SK-N-SH (cell line): ENCODE data around the gene NOP16. TPM values are rescaled to one million over a fixed set of nuclear protein-coding genes. Genes with fewer than 3 reads are reported as not detected.

Experiments
- CTCF ChIA-PET: fragments of 300-600, 350-600 bp; formaldehyde crosslinking; extraction: SDS; loops from one replicate; lab custom pipeline; 2021; lab: Yijun Ruan, JAX
- POLR2A ChIA-PET: fragments of 350-600 bp; sonication (Branson Sonifier 250); formaldehyde crosslinking; extraction: SDS; loops from one replicate; lab custom pipeline; 2020; ENCODE audit warnings: antibody characterized with exemption, inconsistent platforms; lab: Yijun Ruan, JAX
- DNase-seq: peaks from one replicate; pipeline ENCODE4 v3.0.0; 2012
- H2AFZ ChIP-seq: fragments of 200-600 bp; sonication (generic); 2 replicates; pipeline ENCODE4 v1.8.1; 2016; ENCODE audit warnings: antibody characterized with exemption, mild to moderate bottlenecking, low read depth
- H3F3A ChIP-seq: fragments of 200-600 bp; sonication (generic); replicated peaks from 2 replicates; pipeline ENCODE3; 2016; ENCODE audit warnings: antibody characterized with exemption, mild to moderate bottlenecking; ENCODE audit not compliant: insufficient read depth
- H3K27ac ChIP-seq, 2 experiments: fragments of 200-500 bp in 1 of 2; fragments of 200-600 bp in 1 of 2; sonication (Bioruptor generic) in 1 of 2; sonication (generic), shearing (Covaris generic) in 1 of 2; 2 replicates each; pipeline versions ENCODE4 v1.5.1 to v1.6.1; 2014 to 2016; ENCODE audit warnings: low read depth in 2 of 2, inconsistent platforms in 1 of 2, low read length in 1 of 2, mild to moderate bottlenecking in 1 of 2, mixed read lengths in 1 of 2
- H3K27me3 ChIP-seq: fragments of 200-600 bp; sonication (generic), shearing (Covaris generic); 2 replicates; pipeline ENCODE4 v1.6.1; 2016; ENCODE audit warnings: mixed run types; ENCODE audit not compliant: insufficient read depth
- H3K36me3 ChIP-seq, 2 experiments: fragments of 200-500 bp in 1 of 2; fragments of 200-600 bp in 1 of 2; sonication (Bioruptor generic) in 1 of 2; sonication (generic) in 1 of 2; replicated peaks in 1 of 2; 2 replicates each; pipeline versions ENCODE3 to v1.5.1; 2014 to 2016; ENCODE audit warnings: low read length in 1 of 2, mild to moderate bottlenecking in 1 of 2; ENCODE audit not compliant: insufficient read depth in 2 of 2, control insufficient read depth in 1 of 2
- H3K4me1 ChIP-seq, 2 experiments: fragments of 200-500 bp in 1 of 2; fragments of 200-600 bp in 1 of 2; sonication (Bioruptor generic) in 1 of 2; sonication (generic), shearing (Covaris generic) in 1 of 2; 2 replicates each; pipeline versions ENCODE4 v1.5.1 to v1.6.1; 2014 to 2016; ENCODE audit warnings: low read depth in 1 of 2, low read length in 1 of 2, mixed run types in 1 of 2; ENCODE audit not compliant: insufficient read depth in 2 of 2, control insufficient read depth in 1 of 2
- H3K4me2 ChIP-seq: fragments of 200-600 bp; sonication (generic), shearing (Covaris generic); 2 replicates; pipeline ENCODE4 v1.6.1; 2017; ENCODE audit warnings: mixed run types
- H3K4me3 ChIP-seq, 2 experiments: fragments of 200-500 bp in 1 of 2; fragments of 200-600 bp in 1 of 2; sonication (Bioruptor generic) in 1 of 2; sonication (generic), shearing (Covaris generic) in 1 of 2; 2 replicates each; pipeline versions ENCODE4 v1.5.1 to v1.8.1; 2014 to 2016; ENCODE audit warnings: low read depth in 2 of 2, inconsistent platforms in 1 of 2, low read length in 1 of 2, mild to moderate bottlenecking in 1 of 2, mixed read lengths in 1 of 2, moderate library complexity in 1 of 2
- H3K79me2 ChIP-seq: fragments of 200-600 bp; sonication (generic); 2 replicates; pipeline ENCODE4 v1.8.1; 2017; ENCODE audit warnings: mild to moderate bottlenecking; ENCODE audit not compliant: insufficient read depth
- H3K9ac ChIP-seq: fragments of 200-600 bp; sonication (generic); 2 replicates; pipeline ENCODE4 v1.6.1; 2017; ENCODE audit warnings: mixed run types
- H3K9me2 ChIP-seq: fragments of 200-600 bp; sonication (generic); 2 replicates; pipeline ENCODE4 v1.6.1; 2017; ENCODE audit warnings: mixed run types
- H3K9me3 ChIP-seq: fragments of 200-600 bp; sonication (generic); 2 replicates; pipeline ENCODE4 v1.6.1; 2017; ENCODE audit warnings: mixed run types, mild to moderate bottlenecking, moderate library complexity
- H4K20me1 ChIP-seq: fragments of 200-600 bp; sonication (generic); 2 replicates; pipeline ENCODE4 v1.6.1; 2017; ENCODE audit warnings: mild to moderate bottlenecking, mixed run types; ENCODE audit not compliant: insufficient read depth
- CHD2 ChIP-seq: fragments of 150-350 bp; IDR thresholded peaks from 2 replicates; pipeline ENCODE4 v1.6.1; 2018; ENCODE audit warnings: low read length; ENCODE audit not compliant: partially characterized antibody
- EP300 ChIP-seq, 2 experiments: IDR thresholded peaks; 2 replicates each; pipeline versions ENCODE4 v1.4.0 to v1.6.1; 2012; ENCODE audit warnings: borderline replicate concordance in 1 of 2, low read depth in 1 of 2, low read length in 1 of 2
- EZH2phosphoT487 ChIP-seq: fragments of 200-600 bp; sonication (generic); IDR thresholded peaks from 2 replicates; pipeline ENCODE4 v1.6.1; 2017; ENCODE audit warnings: low read depth, mixed run types, mild to moderate bottlenecking, antibody characterized with exemption, moderate library complexity, borderline replicate concordance
- FOXM1 ChIP-seq: IDR thresholded peaks from 2 replicates; pipeline ENCODE4 v1.4.0; 2012; ENCODE audit warnings: low read depth, mild to moderate bottlenecking
- GABPA ChIP-seq: IDR thresholded peaks from 2 replicates; pipeline ENCODE4 v1.4.0; 2012; ENCODE audit warnings: low read depth, mild to moderate bottlenecking
- MEF2A ChIP-seq: IDR thresholded peaks from 2 replicates; pipeline ENCODE4 v1.4.0; 2012; ENCODE audit warnings: low read depth, borderline replicate concordance
- POLR2AphosphoS5 ChIP-seq: IDR thresholded peaks from 2 replicates; pipeline ENCODE4 v1.6.1; 2012; ENCODE audit warnings: low read depth, low read length
- TAF1 ChIP-seq: IDR thresholded peaks from 2 replicates; pipeline ENCODE4 v1.6.1; 2012; ENCODE audit warnings: low read depth, mild to moderate bottlenecking, low read length, moderate library complexity, borderline replicate concordance
- USF2 ChIP-seq: fragments of 150-350 bp; IDR thresholded peaks from 2 replicates; pipeline ENCODE4 v1.6.1; 2017; ENCODE audit warnings: antibody characterized with exemption, low read length, low read depth, borderline replicate concordance
- WGBS: methylation state at CpG from one replicate; pipeline ENCODE4 v1.1.6; 2017; ENCODE audit warnings: low lambda C conversion rate; 5-methylcytosine and 5-hydroxymethylcytosine counted together
- polyA plus RNA-seq, 3 experiments: library from polyadenylated mRNA; depleted of rRNA; stranded (reverse); fragments of >200 nt; gene quantifications; 2 replicates each; pipeline ENCODE4 v1.2.3, GENCODE V29; 2012
- TF ChIP-seq, protein P1 (sequence below): IDR thresholded peaks from 2 replicates; pipeline ENCODE4 v1.6.1; 2012; ENCODE audit warnings: mild to moderate bottlenecking, low read depth, low read length, moderate library complexity
- TF ChIP-seq, protein P2 (sequence below): fragments of 150-350 bp; IDR thresholded peaks from 2 replicates; pipeline ENCODE4 v1.6.1; 2016; ENCODE audit warnings: mild to moderate bottlenecking, low read depth, low read length

The NOP16 gene
- polyA plus RNA-seq, 1 of the 3 experiments (the other 2 are of a cell fraction) = 158 TPM

GRCh38 chr5:176420972-176421544 is 32.7 kb upstream of the NOP16 start:
- DNase-seq = no peak
- Histone ChIP-seq H3K4me3 (no peak overlapping the region), H3K9me3 (no peaks in the 10 kb centered on the region), H3K9me2 (no peaks in the 10 kb centered on the region), H3K36me3 (no peaks in the 10 kb centered on the region), H3K9ac (no peak overlapping the region), H3K27me3 (no peaks in the 10 kb centered on the region; the same call in 1 of the 2 replicates), H4K20me1 (no peaks in the 10 kb centered on the region)
- CTCF ChIA-PET = no interaction called here
- WGBS = 6% methylated on average over 2 of the region's 2 CpGs
- TF ChIP-seq EZH2phosphoT487 = no peak
- TF ChIP-seq CHD2 = no peak
- no peak for TF ChIP-seq TAF1
- TF ChIP-seq, protein P1, sequence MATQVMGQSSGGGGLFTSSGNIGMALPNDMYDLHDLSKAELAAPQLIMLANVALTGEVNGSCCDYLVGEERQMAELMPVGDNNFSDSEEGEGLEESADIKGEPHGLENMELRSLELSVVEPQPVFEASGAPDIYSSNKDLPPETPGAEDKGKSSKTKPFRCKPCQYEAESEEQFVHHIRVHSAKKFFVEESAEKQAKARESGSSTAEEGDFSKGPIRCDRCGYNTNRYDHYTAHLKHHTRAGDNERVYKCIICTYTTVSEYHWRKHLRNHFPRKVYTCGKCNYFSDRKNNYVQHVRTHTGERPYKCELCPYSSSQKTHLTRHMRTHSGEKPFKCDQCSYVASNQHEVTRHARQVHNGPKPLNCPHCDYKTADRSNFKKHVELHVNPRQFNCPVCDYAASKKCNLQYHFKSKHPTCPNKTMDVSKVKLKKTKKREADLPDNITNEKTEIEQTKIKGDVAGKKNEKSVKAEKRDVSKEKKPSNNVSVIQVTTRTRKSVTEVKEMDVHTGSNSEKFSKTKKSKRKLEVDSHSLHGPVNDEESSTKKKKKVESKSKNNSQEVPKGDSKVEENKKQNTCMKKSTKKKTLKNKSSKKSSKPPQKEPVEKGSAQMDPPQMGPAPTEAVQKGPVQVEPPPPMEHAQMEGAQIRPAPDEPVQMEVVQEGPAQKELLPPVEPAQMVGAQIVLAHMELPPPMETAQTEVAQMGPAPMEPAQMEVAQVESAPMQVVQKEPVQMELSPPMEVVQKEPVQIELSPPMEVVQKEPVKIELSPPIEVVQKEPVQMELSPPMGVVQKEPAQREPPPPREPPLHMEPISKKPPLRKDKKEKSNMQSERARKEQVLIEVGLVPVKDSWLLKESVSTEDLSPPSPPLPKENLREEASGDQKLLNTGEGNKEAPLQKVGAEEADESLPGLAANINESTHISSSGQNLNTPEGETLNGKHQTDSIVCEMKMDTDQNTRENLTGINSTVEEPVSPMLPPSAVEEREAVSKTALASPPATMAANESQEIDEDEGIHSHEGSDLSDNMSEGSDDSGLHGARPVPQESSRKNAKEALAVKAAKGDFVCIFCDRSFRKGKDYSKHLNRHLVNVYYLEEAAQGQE = no peak
- TF ChIP-seq MEF2A = no peak
- TF ChIP-seq, all 33 proteins: peak for 0
- Histone ChIP-seq H3K27ac (no peak overlapping the region), H3F3A (no peaks in the 10 kb centered on the region), H3K4me1 (peaks cover 0 to 5% of the 10 kb centered on the region in 2 experiments; a peak in 1 of 4 replicates), H3K79me2 (peaks cover under 1% of the 10 kb centered on the region; the same call in 1 of the 2 replicates), H2AFZ (no peak overlapping the region), H3K4me2 (no peak overlapping the region)
- POLR2A ChIA-PET = no interaction called here

DNA sequence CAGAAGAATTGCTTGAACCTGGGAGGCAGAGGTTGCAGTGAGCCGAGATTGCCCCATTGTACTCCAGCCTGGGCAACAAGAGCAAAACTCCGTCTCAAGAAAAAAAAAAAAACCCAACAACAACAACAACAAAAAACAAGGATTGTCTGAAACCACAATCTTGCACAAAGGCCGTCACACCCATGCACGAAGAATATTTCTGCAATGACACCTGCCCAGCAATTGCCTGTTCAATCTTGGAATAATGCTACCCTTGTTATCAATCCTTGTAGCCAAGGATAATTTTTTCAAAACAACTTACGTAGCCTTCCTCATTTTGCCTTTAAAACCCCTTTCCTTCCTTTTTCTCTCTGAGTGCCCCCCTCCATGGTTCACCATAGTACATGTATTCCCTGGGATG is 31.7 kb upstream of the NOP16 start:
- no peak overlapping the region for H3K4me3 ChIP-seq
- TF ChIP-seq, protein P1 = no peak
- TF ChIP-seq POLR2AphosphoS5 = no peak
- TF ChIP-seq, protein P2, sequence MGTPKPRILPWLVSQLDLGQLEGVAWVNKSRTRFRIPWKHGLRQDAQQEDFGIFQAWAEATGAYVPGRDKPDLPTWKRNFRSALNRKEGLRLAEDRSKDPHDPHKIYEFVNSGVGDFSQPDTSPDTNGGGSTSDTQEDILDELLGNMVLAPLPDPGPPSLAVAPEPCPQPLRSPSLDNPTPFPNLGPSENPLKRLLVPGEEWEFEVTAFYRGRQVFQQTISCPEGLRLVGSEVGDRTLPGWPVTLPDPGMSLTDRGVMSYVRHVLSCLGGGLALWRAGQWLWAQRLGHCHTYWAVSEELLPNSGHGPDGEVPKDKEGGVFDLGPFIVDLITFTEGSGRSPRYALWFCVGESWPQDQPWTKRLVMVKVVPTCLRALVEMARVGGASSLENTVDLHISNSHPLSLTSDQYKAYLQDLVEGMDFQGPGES = no peak
- no peak for TF ChIP-seq GABPA
- TF ChIP-seq EP300 (IDR thresholded peaks at IDR 0.05; ENCODE audit: borderline replicate concordance in 1 of 2, low read depth in 1 of 2, low read length in 1 of 2) = no peak
- TF ChIP-seq USF2 = no peak
- TF ChIP-seq FOXM1 = no peak
- H3K27me3 ChIP-seq = no peaks in the 10 kb centered on the region; the same call in 1 of the 2 replicates
- H3K79me2 ChIP-seq = peaks cover 6% of the 10 kb centered on the region; the same call in 1 of the 2 replicates
- H3K27ac ChIP-seq = no peak overlapping the region
- no peaks in the 10 kb centered on the region for H3K36me3 ChIP-seq
- no peak for DNase-seq
- peaks cover 0 to 10% of the 10 kb centered on the region in 2 experiments; a peak in 2 of 4 replicates for H3K4me1 ChIP-seq
- 71% methylated on average over 5 of the region's 5 CpGs for WGBS
- CTCF ChIA-PET = no interaction called here
- no peak overlapping the region for H3K9ac ChIP-seq
- POLR2A ChIA-PET = no interaction called here
- H3K4me2 ChIP-seq = no peak overlapping the region
- no peaks in the 10 kb centered on the region for H3K9me2 ChIP-seq
- no peaks in the 10 kb centered on the region for H3K9me3 ChIP-seq
- H2AFZ ChIP-seq = no peak overlapping the region
- H4K20me1 ChIP-seq = no peaks in the 10 kb centered on the region
- no peaks in the 10 kb centered on the region for H3F3A ChIP-seq
